Measurements from ENCODE around the gene RPL4.
A peak's percentile ranks its signal among the peaks of the same experiment; 100 is the strongest.

- no peak for TF ChIP-seq CTCF (IDR thresholded peaks at IDR 0.05; ENCODE audit: control extremely low read depth in 1 of 3, insufficient read depth in 1 of 3, low read depth in 1 of 3, low read length in 3 of 3)
- TF ChIP-seq RAD21 (IDR thresholded peaks at IDR 0.05 in 1 of 2, conservative IDR thresholded peaks at IDR 0.05 in 1 of 2; ENCODE audit: low read depth in 2 of 2, low read length in 2 of 2): no peak
- TF ChIP-seq TEAD4 (IDR thresholded peaks at IDR 0.05; ENCODE audit: low read depth, low read length): no peak
- TF ChIP-seq SUZ12 (IDR thresholded peaks at IDR 0.05; ENCODE audit: low read length): no peak
- peak; percentile 96 to 98 for TF ChIP-seq POLR2A (IDR thresholded peaks at IDR 0.05; ENCODE audit: control extremely low read depth in 1 of 2, low read depth in 2 of 2, low read length in 2 of 2)
- TF ChIP-seq CTBP2 (IDR thresholded peaks at IDR 0.05; ENCODE audit: borderline replicate concordance, insufficient read depth, insufficient read length, low read length): no peak
- TF ChIP-seq TAF1 (IDR thresholded peaks at IDR 0.05; ENCODE audit: low read depth, low read length): peak; percentile 94
- peak; percentile 64; the same call in 1 of the 2 replicates for TF ChIP-seq MAX (IDR thresholded peaks at IDR 0.05)
- TF ChIP-seq EZH2 (IDR thresholded peaks at IDR 0.05; ENCODE audit: low read depth, low read length, severe bottlenecking): no peak
- TF ChIP-seq SP4 (IDR thresholded peaks at IDR 0.05; ENCODE audit: low read length): peak; percentile 61; the same call in 1 of the 2 replicates
- TF ChIP-seq ATF3 (IDR thresholded peaks at IDR 0.05; ENCODE audit: insufficient read depth, low read depth, low read length): no peak
These were observed at the start of gene RPL4, which contains the start of gene ZWILCH for GRCh38 chr15:66504563-66505429.
